HepG2 (cell line): ENCODE results near the gene TRAP1. TPM values are rescaled to one million over a fixed set of nuclear protein-coding genes. Genes with fewer than 3 reads are reported as not detected.

ENCODE experiments used
- ARNT2 ChIP-seq: sonication (generic); formaldehyde crosslinking; IDR thresholded peaks from 2 replicates; pipeline ENCODE4 v1.8.0; 2022; ENCODE audit warnings: mild to moderate bottlenecking, low read depth, missing genetic modification reagents, moderate library complexity
- GABPB1 ChIP-seq: IDR thresholded peaks from 2 replicates; pipeline ENCODE4 v1.6.1; 2016; ENCODE audit warnings: mild to moderate bottlenecking, missing genetic modification reagents, moderate library complexity, missing compliant biosample characterization
- HNRNPL ChIP-seq: fragments of 200-400 bp; formaldehyde crosslinking; IDR thresholded peaks from 2 replicates; pipeline ENCODE4 v1.6.1; 2017; ENCODE audit warnings: mild to moderate bottlenecking, low read depth, low read length
- JUNB ChIP-seq: sonication (generic); formaldehyde crosslinking; IDR thresholded peaks from 2 replicates; pipeline ENCODE4 v1.8.0; 2022; ENCODE audit warnings: missing genetic modification reagents, mild to moderate bottlenecking, borderline replicate concordance
- KDM2A ChIP-seq: sonication (generic); formaldehyde crosslinking; IDR thresholded peaks from 2 replicates; pipeline ENCODE4 v1.4.0; 2020; ENCODE audit warnings: low read depth, missing genetic modification reagents, borderline replicate concordance
- MYNN ChIP-seq: sonication (generic); formaldehyde crosslinking; IDR thresholded peaks from 2 replicates; pipeline ENCODE4 v1.4.0; 2020; ENCODE audit warnings: mild to moderate bottlenecking, low read depth, missing genetic modification reagents
- NFIB ChIP-seq: sonication (generic); formaldehyde crosslinking; IDR thresholded peaks from 2 replicates; pipeline ENCODE4 v1.9.0; 2021; ENCODE audit warnings: missing genetic modification reagents, mild to moderate bottlenecking, borderline replicate concordance
- SMAD1 ChIP-seq: sonication (generic); formaldehyde crosslinking; IDR thresholded peaks from 2 replicates; pipeline ENCODE4 v1.4.0; 2020; ENCODE audit warnings: missing genetic modification reagents, low read depth, mild to moderate bottlenecking, borderline replicate concordance
- SRY ChIP-seq: sonication (generic); formaldehyde crosslinking; IDR thresholded peaks from 2 replicates; pipeline ENCODE4 v1.8.0; 2022; ENCODE audit warnings: mild to moderate bottlenecking, missing genetic modification reagents
- TFE3 ChIP-seq: IDR thresholded peaks from 2 replicates; pipeline ENCODE4 v1.6.1; 2016
- YEATS4 ChIP-seq: sonication (generic); formaldehyde crosslinking; IDR thresholded peaks from 2 replicates; pipeline ENCODE4 v1.4.0; 2020; ENCODE audit warnings: missing genetic modification reagents, borderline replicate concordance
- ZFP1 ChIP-seq: IDR thresholded peaks from 2 replicates; pipeline ENCODE4 v1.6.1; 2016
- ZNF350 ChIP-seq: sonication (generic); formaldehyde crosslinking; IDR thresholded peaks from 2 replicates; pipeline ENCODE4 v1.4.0; 2020; ENCODE audit warnings: mild to moderate bottlenecking, low read depth, missing genetic modification reagents, borderline replicate concordance
- ZNF687 ChIP-seq: sonication (generic); formaldehyde crosslinking; IDR thresholded peaks from 2 replicates; pipeline ENCODE4 v1.5.1; 2020; ENCODE audit warnings: mild to moderate bottlenecking, missing genetic modification reagents, moderate library complexity
- ZSCAN30 ChIP-seq: sonication (generic); formaldehyde crosslinking; IDR thresholded peaks from 2 replicates; pipeline ENCODE4 v1.5.0; 2020; ENCODE audit warnings: mild to moderate bottlenecking, missing genetic modification reagents
- polyA plus RNA-seq, 8 experiments: library from polyadenylated mRNA; depleted of rRNA in 3 of 8; stranded (reverse) in 7 of 8; unstranded in 1 of 8; fragments of >200 nt; fragmentation: Illumina TruSeq in 4 of 8; extraction: Trizol in 4 of 8; gene quantifications; 2 replicates each; pipeline versions ENCODE4 v1.2.1 to v1.2.3, GENCODE V29; 2011 to 2016; ENCODE audit warnings: low read depth in 4 of 8, missing spikeins in 1 of 8, mixed read lengths in 1 of 8; ENCODE audit not compliant: insufficient read depth in 1 of 8
- total RNA-seq, 5 experiments: library from RNA; depleted of rRNA; stranded (reverse); fragments of >200 nt; fragmentation: Illumina TruSeq; extraction: Trizol; gene quantifications; 2 replicates each; pipeline ENCODE4 v1.2.3, GENCODE V29; 2016; ENCODE audit warnings: low read depth in 1 of 5
- TF ChIP-seq, protein P1 (sequence below): sonication (generic); formaldehyde crosslinking; IDR thresholded peaks from 2 replicates; pipeline ENCODE4 v1.5.1; 2020; ENCODE audit warnings: mild to moderate bottlenecking, missing genetic modification reagents, moderate library complexity
- TF ChIP-seq, protein P2 (sequence below): sonication (generic); formaldehyde crosslinking; IDR thresholded peaks from 2 replicates; pipeline ENCODE4 v1.4.0; 2020; ENCODE audit warnings: missing genetic modification reagents
- TF ChIP-seq, protein P3 (sequence below): IDR thresholded peaks from 2 replicates; pipeline ENCODE4 v1.6.1; 2016; ENCODE audit warnings: missing compliant biosample characterization, missing genetic modification reagents, borderline replicate concordance

Gene TRAP1
- total and polyA plus RNA-seq, 2 of the 13 experiments (the other 11 are each of a cell fraction or from before 2014, with no cell fraction given), result 127 to 240 TPM

DNA sequence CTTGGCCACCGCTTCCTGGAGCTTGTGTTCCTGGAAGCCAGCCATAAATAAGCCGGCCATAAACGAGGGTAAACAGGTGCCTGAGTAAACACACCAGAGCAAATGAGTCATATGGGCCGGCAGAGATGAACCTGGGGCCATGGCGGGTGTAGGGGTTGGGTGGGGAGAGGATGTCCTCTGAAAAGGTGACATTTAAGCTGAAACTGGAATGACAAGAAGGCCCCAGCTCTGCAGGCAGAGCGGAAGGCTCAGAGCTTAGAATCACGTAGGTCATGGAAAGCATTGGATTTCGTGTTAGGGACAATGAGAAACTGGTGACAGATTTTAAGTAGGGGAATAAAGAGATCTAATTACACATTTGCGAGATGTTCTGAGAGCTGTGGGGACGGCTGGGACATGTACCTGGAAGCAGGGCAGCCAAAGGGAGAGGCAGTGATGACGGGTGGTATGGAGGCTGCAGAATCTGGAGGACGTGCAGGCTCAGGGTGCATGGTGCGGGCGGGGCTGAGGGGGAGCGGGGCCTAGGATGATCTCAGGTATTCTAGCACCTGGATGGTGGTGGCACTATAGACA is 70.9 kb downstream of the TRAP1 start (continued):
- TF ChIP-seq, protein P1, sequence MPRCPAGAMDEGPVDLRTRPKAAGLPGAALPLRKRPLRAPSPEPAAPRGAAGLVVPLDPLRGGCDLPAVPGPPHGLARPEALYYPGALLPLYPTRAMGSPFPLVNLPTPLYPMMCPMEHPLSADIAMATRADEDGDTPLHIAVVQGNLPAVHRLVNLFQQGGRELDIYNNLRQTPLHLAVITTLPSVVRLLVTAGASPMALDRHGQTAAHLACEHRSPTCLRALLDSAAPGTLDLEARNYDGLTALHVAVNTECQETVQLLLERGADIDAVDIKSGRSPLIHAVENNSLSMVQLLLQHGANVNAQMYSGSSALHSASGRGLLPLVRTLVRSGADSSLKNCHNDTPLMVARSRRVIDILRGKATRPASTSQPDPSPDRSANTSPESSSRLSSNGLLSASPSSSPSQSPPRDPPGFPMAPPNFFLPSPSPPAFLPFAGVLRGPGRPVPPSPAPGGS (CRISPR knock-in tag), result no peak
- TF ChIP-seq NFIB (no peak), ZNF687 (CRISPR knock-in tag) (no peak), TFE3 (CRISPR knock-in tag) (no peak), ZNF350 (CRISPR knock-in tag) (no peak), SMAD1 (no peak), GABPB1 (CRISPR knock-in tag) (no peak), ZSCAN30 (CRISPR knock-in tag) (no peak), ARNT2 (CRISPR knock-in tag) (no peak), YEATS4 (CRISPR knock-in tag) (no peak), ZFP1 (no peak), MYNN (no peak), JUNB (CRISPR knock-in tag) (no peak), HNRNPL (no peak), SRY (CRISPR knock-in tag) (no peak), KDM2A (CRISPR knock-in tag) (no peak)
- TF ChIP-seq, protein P2, sequence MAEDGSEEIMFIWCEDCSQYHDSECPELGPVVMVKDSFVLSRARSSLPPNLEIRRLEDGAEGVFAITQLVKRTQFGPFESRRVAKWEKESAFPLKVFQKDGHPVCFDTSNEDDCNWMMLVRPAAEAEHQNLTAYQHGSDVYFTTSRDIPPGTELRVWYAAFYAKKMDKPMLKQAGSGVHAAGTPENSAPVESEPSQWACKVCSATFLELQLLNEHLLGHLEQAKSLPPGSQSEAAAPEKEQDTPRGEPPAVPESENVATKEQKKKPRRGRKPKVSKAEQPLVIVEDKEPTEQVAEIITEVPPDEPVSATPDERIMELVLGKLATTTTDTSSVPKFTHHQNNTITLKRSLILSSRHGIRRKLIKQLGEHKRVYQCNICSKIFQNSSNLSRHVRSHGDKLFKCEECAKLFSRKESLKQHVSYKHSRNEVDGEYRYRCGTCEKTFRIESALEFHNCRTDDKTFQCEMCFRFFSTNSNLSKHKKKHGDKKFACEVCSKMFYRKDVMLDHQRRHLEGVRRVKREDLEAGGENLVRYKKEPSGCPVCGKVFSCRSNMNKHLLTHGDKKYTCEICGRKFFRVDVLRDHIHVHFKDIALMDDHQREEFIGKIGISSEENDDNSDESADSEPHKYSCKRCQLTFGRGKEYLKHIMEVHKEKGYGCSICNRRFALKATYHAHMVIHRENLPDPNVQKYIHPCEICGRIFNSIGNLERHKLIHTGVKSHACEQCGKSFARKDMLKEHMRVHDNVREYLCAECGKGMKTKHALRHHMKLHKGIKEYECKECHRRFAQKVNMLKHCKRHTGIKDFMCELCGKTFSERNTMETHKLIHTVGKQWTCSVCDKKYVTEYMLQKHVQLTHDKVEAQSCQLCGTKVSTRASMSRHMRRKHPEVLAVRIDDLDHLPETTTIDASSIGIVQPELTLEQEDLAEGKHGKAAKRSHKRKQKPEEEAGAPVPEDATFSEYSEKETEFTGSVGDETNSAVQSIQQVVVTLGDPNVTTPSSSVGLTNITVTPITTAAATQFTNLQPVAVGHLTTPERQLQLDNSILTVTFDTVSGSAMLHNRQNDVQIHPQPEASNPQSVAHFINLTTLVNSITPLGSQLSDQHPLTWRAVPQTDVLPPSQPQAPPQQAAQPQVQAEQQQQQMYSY, result no peak
- TF ChIP-seq, protein P3, sequence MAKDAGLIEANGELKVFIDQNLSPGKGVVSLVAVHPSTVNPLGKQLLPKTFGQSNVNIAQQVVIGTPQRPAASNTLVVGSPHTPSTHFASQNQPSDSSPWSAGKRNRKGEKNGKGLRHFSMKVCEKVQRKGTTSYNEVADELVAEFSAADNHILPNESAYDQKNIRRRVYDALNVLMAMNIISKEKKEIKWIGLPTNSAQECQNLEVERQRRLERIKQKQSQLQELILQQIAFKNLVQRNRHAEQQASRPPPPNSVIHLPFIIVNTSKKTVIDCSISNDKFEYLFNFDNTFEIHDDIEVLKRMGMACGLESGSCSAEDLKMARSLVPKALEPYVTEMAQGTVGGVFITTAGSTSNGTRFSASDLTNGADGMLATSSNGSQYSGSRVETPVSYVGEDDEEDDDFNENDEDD (CRISPR knock-in tag), result no peak
